ENCODE measurements around the gene GATA2.

- TF ChIP-seq POLR2A (IDR thresholded peaks at IDR 0.05; ENCODE audit: low read depth, low read length) (no peak), POLR2AphosphoS5 (IDR thresholded peaks at IDR 0.05; ENCODE audit: low read depth, low read length) (no peak), TAF1 (IDR thresholded peaks at IDR 0.05; ENCODE audit: low read depth, low read length) (no peak), PAX5 (IDR thresholded peaks at IDR 0.05; ENCODE audit: insufficient read depth, low read length, severe bottlenecking) (no peak), POU2F2 (IDR thresholded peaks at IDR 0.05; ENCODE audit: low read depth, low read length) (no peak), SPI1 (IDR thresholded peaks at IDR 0.05; ENCODE audit: low read depth, low read length) (no peak)
Observed at GRCh38 chr3:128486681-128487537, 6.1 kb downstream of the GATA2 start.

All from GM12891 (cell line).